Measurements from ENCODE around the gene HOMER1.

DNA sequence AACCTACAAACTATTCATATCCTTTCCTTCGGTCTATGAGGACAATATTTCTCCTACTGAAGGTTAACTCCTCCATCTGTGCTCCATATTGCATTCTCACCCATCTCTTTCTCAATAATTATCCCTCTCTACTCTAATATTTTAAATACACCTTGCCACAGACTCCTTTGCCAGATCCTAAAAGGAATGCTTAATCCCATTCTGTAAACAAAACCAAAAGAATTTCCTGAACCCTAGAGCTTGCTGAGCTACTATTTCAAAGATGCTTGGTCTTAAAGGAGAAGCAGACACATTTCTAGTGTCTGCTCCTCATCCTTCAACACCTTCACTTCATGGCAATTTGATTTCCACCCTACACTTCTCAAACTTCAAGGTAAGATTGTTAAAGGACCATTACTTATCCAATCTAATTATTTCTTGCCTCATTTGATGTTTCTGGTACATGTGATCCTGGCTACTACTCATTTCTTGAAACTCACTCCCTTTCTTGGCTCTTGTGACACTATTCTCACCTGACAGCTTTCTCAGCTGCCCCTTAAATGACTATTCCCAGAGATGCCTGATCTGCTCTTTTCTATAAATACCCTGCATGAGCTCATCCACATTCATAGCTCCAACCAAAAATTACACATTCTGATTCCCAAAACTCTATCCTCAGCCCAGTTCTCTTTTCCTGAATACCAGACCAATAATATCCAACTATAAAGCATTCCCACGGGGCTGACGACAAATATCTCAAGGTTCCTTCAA is 20.2 kb downstream of the HOMER1 start:
- TF ChIP-seq, protein P1, sequence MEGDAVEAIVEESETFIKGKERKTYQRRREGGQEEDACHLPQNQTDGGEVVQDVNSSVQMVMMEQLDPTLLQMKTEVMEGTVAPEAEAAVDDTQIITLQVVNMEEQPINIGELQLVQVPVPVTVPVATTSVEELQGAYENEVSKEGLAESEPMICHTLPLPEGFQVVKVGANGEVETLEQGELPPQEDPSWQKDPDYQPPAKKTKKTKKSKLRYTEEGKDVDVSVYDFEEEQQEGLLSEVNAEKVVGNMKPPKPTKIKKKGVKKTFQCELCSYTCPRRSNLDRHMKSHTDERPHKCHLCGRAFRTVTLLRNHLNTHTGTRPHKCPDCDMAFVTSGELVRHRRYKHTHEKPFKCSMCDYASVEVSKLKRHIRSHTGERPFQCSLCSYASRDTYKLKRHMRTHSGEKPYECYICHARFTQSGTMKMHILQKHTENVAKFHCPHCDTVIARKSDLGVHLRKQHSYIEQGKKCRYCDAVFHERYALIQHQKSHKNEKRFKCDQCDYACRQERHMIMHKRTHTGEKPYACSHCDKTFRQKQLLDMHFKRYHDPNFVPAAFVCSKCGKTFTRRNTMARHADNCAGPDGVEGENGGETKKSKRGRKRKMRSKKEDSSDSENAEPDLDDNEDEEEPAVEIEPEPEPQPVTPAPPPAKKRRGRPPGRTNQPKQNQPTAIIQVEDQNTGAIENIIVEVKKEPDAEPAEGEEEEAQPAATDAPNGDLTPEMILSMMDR (conservative IDR thresholded peaks at IDR 0.05; ENCODE audit: low read depth, low read length): no peak
- TF ChIP-seq EZH2 (IDR thresholded peaks at IDR 0.05; ENCODE audit: low read length, unreplicated experiment): no peak
- no peak for TF ChIP-seq EZH2phosphoT487 (IDR thresholded peaks at IDR 0.05; ENCODE audit: borderline replicate concordance, low read length)
